GM23338 (cell line): Measurements from ENCODE around the gene NUP107. TPM values are rescaled to one million over a fixed set of nuclear protein-coding genes. Genes with fewer than 3 reads are reported as not detected.

Experiments used
- ATAC-seq: fragments of 200-7000 bp; cut with Tn5 transposase; 3 replicates; pipeline ENCODE4 v1.9.1; 2020
- DNase-seq: peaks from one replicate; pipeline ENCODE4 v3.0.0-alpha.2; 2015; ENCODE audit warnings: low spot score
- H2AFZ ChIP-seq: fragments of 200-600 bp; sonication (generic); 2 replicates; pipeline ENCODE4 v1.8.0; 2016; ENCODE audit warnings: antibody characterized with exemption, mild to moderate bottlenecking, moderate library complexity
- H3F3A ChIP-seq: fragments of 200-600 bp; sonication (generic); replicated peaks from 2 replicates; pipeline ENCODE4 v1.8.0; 2017; ENCODE audit warnings: antibody characterized with exemption, mixed run types, low read depth
- H3K27ac ChIP-seq: fragments of 200-600 bp; sonication (generic); 2 replicates; pipeline ENCODE4 v1.6.1; 2016; ENCODE audit warnings: low read depth
- H3K27me3 ChIP-seq: fragments of 200-600 bp; sonication (generic); 2 replicates; pipeline ENCODE4 v1.8.0; 2016; ENCODE audit warnings: mild to moderate bottlenecking, mixed run types, moderate library complexity; ENCODE audit not compliant: insufficient read depth
- H3K36me3 ChIP-seq: fragments of 200-600 bp; sonication (generic); 2 replicates; pipeline ENCODE4 v1.8.0; 2016; ENCODE audit warnings: mild to moderate bottlenecking; ENCODE audit not compliant: insufficient read depth
- H3K4me1 ChIP-seq: fragments of 200-600 bp; sonication (generic); 2 replicates; pipeline ENCODE4 v1.8.0; 2016; ENCODE audit warnings: mild to moderate bottlenecking, moderate library complexity; ENCODE audit not compliant: insufficient read depth
- H3K4me2 ChIP-seq: fragments of 200-600 bp; sonication (generic); 2 replicates; pipeline ENCODE4 v1.7.1; 2017; ENCODE audit warnings: mixed run types
- H3K4me3 ChIP-seq: fragments of 200-600 bp; sonication (generic); 2 replicates; pipeline ENCODE4 v1.6.1; 2016; ENCODE audit warnings: mixed run types
- H3K79me2 ChIP-seq: fragments of 200-600 bp; sonication (generic); replicated peaks from 2 replicates; pipeline ENCODE4 v1.8.0; 2017; ENCODE audit warnings: mild to moderate bottlenecking; ENCODE audit not compliant: insufficient read depth
- H3K9me2 ChIP-seq: fragments of 200-600 bp; sonication (generic); 2 replicates; pipeline ENCODE4 v1.8.0; 2017; ENCODE audit not compliant: insufficient read depth
- H4K20me1 ChIP-seq: fragments of 200-600 bp; sonication (generic); replicated peaks from 2 replicates; pipeline ENCODE4 v1.8.0; 2017; ENCODE audit warnings: mild to moderate bottlenecking; ENCODE audit not compliant: insufficient read depth
- H3K27ac Mint-ChIP-seq: 2 replicates; pipeline ENCODE4 v1.8.0; 2020; ENCODE audit warnings: inconsistent platforms, mild to moderate bottlenecking, moderate library complexity, mixed read lengths
- H3K27me3 Mint-ChIP-seq: 3 replicates; pipeline ENCODE4 v1.8.0; 2022; ENCODE audit warnings: low read depth, mild to moderate bottlenecking, moderate library complexity, mixed read lengths, inconsistent platforms; ENCODE audit not compliant: insufficient read depth, poor library complexity
- H3K36me3 Mint-ChIP-seq: 3 replicates; pipeline ENCODE4 v1.8.0; 2021; ENCODE audit warnings: low read depth, mild to moderate bottlenecking, inconsistent platforms, moderate library complexity, mixed read lengths
- H3K4me1 Mint-ChIP-seq: 3 replicates; pipeline ENCODE4 v1.8.0; 2020; ENCODE audit warnings: mild to moderate bottlenecking, inconsistent platforms, mixed read lengths
- H3K4me3 Mint-ChIP-seq: 3 replicates; pipeline ENCODE4 v1.8.0; 2021; ENCODE audit warnings: moderate library complexity, mild to moderate bottlenecking, inconsistent platforms, mixed read lengths
- H3K9me3 Mint-ChIP-seq: 3 replicates; pipeline ENCODE4 v1.8.0; 2020; ENCODE audit warnings: moderate library complexity, mild to moderate bottlenecking, inconsistent platforms, mixed read lengths
- EZH2phosphoT487 ChIP-seq: fragments of 200-600 bp; sonication (generic); IDR thresholded peaks from one replicate; pipeline ENCODE4 v1.8.1; 2018; ENCODE audit warnings: antibody characterized with exemption; ENCODE audit not compliant: unreplicated experiment
- REST ChIP-seq: IDR thresholded peaks from one replicate; pipeline ENCODE4 v1.6.1; 2018; ENCODE audit warnings: antibody characterized with exemption; ENCODE audit not compliant: unreplicated experiment
- polyA plus RNA-seq: library from polyadenylated mRNA; unstranded; fragments of >200 nt; fragmentation: Nextera tagmentation; extraction: Ambion mirVana; gene quantifications from 2 replicates; pipeline ENCODE4 v1.2.1, GENCODE V29; 2016
- total RNA-seq: library from RNA; depleted of rRNA; stranded (reverse); fragments of >200 nt; shearing (Covaris generic); gene quantifications from 2 replicates; pipeline ENCODE4 v1.2.3, GENCODE V29; 2014
- TF ChIP-seq, protein P1 (sequence below): fragments of 250-450 bp; sonication (Bioruptor Pico); IDR thresholded peaks from 2 replicates; pipeline ENCODE4 v1.5.0; 2020; ENCODE audit warnings: mild to moderate bottlenecking, moderate library complexity
- TF ChIP-seq, protein P2 (sequence below): IDR thresholded peaks from 2 replicates; pipeline ENCODE4 v1.6.1; 2016; ENCODE audit warnings: antibody characterized with exemption

Gene NUP107
- total and polyA plus RNA-seq, 2 experiments from 2014 or later: 123 to 152 TPM

GRCh38 chr12:68646484-68646883 is 40.3 kb upstream of the NUP107 start:
- ATAC-seq: no peak

More at GRCh38 chr12:68646484-68646883, 40.3 kb upstream of the NUP107 start:
- Mint-ChIP-seq H3K9me3 (no peaks in the 10 kb centered on the region), H3K36me3 (peaks cover 12% of the 10 kb centered on the region; the same call in 2 of the 3 replicates), H3K4me1 (no peaks in the 10 kb centered on the region), H3K27ac (no peak overlapping the region), H3K4me3 (no peak overlapping the region), H3K27me3 (no peaks in the 10 kb centered on the region)
- Histone ChIP-seq H3K4me3 (no peak overlapping the region), H3K36me3 (peaks cover 6% of the 10 kb centered on the region), H3K4me2 (no peak overlapping the region), H2AFZ (no peak overlapping the region), H3K27me3 (no peaks in the 10 kb centered on the region), H4K20me1 (peaks cover 14% of the 10 kb centered on the region; the same call in 1 of the 2 replicates), H3K4me1 (no peaks in the 10 kb centered on the region), H3K9me2 (no peaks in the 10 kb centered on the region), H3K27ac (no peak overlapping the region), H3F3A (no peaks in the 10 kb centered on the region), H3K79me2 (peaks cover 90% of the 10 kb centered on the region)
- TF ChIP-seq EZH2phosphoT487: no peak
- TF ChIP-seq, protein P1, sequence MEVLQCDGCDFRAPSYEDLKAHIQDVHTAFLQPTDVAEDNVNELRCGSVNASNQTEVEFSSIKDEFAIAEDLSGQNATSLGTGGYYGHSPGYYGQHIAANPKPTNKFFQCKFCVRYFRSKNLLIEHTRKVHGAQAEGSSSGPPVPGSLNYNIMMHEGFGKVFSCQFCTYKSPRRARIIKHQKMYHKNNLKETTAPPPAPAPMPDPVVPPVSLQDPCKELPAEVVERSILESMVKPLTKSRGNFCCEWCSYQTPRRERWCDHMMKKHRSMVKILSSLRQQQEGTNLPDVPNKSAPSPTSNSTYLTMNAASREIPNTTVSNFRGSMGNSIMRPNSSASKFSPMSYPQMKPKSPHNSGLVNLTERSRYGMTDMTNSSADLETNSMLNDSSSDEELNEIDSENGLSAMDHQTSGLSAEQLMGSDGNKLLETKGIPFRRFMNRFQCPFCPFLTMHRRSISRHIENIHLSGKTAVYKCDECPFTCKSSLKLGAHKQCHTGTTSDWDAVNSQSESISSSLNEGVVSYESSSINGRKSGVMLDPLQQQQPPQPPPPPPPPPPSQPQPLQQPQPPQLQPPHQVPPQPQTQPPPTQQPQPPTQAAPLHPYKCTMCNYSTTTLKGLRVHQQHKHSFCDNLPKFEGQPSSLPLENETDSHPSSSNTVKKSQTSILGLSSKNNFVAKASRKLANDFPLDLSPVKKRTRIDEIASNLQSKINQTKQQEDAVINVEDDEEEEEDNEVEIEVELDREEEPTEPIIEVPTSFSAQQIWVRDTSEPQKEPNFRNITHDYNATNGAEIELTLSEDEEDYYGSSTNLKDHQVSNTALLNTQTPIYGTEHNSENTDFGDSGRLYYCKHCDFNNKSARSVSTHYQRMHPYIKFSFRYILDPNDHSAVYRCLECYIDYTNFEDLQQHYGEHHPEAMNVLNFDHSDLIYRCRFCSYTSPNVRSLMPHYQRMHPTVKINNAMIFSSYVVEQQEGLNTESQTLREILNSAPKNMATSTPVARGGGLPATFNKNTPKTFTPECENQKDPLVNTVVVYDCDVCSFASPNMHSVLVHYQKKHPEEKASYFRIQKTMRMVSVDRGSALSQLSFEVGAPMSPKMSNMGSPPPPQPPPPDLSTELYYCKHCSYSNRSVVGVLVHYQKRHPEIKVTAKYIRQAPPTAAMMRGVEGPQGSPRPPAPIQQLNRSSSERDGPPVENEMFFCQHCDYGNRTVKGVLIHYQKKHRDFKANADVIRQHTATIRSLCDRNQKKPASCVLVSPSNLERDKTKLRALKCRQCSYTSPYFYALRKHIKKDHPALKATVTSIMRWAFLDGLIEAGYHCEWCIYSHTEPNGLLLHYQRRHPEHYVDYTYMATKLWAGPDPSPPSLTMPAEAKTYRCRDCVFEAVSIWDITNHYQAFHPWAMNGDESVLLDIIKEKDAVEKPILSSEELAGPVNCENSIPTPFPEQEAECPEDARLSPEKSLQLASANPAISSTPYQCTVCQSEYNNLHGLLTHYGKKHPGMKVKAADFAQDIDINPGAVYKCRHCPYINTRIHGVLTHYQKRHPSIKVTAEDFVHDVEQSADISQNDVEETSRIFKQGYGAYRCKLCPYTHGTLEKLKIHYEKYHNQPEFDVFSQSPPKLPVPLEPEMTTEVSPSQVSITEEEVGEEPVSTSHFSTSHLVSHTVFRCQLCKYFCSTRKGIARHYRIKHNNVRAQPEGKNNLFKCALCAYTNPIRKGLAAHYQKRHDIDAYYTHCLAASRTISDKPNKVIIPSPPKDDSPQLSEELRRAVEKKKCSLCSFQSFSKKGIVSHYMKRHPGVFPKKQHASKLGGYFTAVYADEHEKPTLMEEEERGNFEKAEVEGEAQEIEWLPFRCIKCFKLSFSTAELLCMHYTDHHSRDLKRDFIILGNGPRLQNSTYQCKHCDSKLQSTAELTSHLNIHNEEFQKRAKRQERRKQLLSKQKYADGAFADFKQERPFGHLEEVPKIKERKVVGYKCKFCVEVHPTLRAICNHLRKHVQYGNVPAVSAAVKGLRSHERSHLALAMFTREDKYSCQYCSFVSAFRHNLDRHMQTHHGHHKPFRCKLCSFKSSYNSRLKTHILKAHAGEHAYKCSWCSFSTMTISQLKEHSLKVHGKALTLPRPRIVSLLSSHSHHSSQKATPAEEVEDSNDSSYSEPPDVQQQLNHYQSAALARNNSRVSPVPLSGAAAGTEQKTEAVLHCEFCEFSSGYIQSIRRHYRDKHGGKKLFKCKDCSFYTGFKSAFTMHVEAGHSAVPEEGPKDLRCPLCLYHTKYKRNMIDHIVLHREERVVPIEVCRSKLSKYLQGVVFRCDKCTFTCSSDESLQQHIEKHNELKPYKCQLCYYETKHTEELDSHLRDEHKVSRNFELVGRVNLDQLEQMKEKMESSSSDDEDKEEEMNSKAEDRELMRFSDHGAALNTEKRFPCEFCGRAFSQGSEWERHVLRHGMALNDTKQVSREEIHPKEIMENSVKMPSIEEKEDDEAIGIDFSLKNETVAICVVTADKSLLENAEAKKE (CRISPR knock-in tag): no peak
- TF ChIP-seq, protein P2, sequence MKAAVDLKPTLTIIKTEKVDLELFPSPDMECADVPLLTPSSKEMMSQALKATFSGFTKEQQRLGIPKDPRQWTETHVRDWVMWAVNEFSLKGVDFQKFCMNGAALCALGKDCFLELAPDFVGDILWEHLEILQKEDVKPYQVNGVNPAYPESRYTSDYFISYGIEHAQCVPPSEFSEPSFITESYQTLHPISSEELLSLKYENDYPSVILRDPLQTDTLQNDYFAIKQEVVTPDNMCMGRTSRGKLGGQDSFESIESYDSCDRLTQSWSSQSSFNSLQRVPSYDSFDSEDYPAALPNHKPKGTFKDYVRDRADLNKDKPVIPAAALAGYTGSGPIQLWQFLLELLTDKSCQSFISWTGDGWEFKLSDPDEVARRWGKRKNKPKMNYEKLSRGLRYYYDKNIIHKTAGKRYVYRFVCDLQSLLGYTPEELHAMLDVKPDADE: no peak
- no peak for TF ChIP-seq REST
- DNase-seq: no peak
